ENCODE data around the gene BACH2.
A peak's percentile ranks its signal among the peaks of the same experiment; 100 is the strongest.
"Not testable (repeated sequence)": the region's sequence is repeated elsewhere in the genome, so short reads cannot be mapped to it uniquely, and the experiment has no call there.

The BACH2 gene

GRCh38 chr6:89972025-89972381 lies 324.6 kb downstream of the BACH2 start:
- DNase-seq (ENCODE audit: low read depth in 2 of 2): no peak

GRCh38 chr6:89971338-89972024 lies 325.2 kb downstream of the BACH2 start:
- DNase-seq (ENCODE audit: low read depth in 2 of 2): not testable (repeated sequence)

- no peak for DNase-seq (ENCODE audit: low read depth in 2 of 2)
These were observed 325.9 kb downstream of the BACH2 start for GRCh38 chr6:89970609-89971337.

GRCh38 chr6:89970072-89970471 lies 326.6 kb downstream of the BACH2 start:
- no peak for DNase-seq (ENCODE audit: low read depth in 2 of 2)

- DNase-seq (ENCODE audit: low read depth in 2 of 2): no peak
These were observed 329.7 kb downstream of the BACH2 start for GRCh38 chr6:89966913-89967312.

GRCh38 chr6:89966228-89966544 lies 330.5 kb downstream of the BACH2 start:
- DNase-seq (ENCODE audit: low read depth in 2 of 2): no peak

GRCh38 chr6:89965441-89966227 lies 331.0 kb downstream of the BACH2 start:
- DNase-seq (ENCODE audit: low read depth in 2 of 2): no peak

GRCh38 chr6:89963391-89963790 lies 333.3 kb downstream of the BACH2 start:
- DNase-seq (ENCODE audit: low read depth in 2 of 2): no peak

- no peak for DNase-seq (ENCODE audit: low read depth in 2 of 2)
These were observed 335.2 kb downstream of the BACH2 start for GRCh38 chr6:89961481-89961880.

- no peak for DNase-seq (ENCODE audit: low read depth in 2 of 2)
These were observed 336.8 kb downstream of the BACH2 start for GRCh38 chr6:89959883-89960282.

- peak; percentile 24 to 57 for DNase-seq (ENCODE audit: low read depth in 2 of 2)
These were observed 340.5 kb downstream of the BACH2 start for GRCh38 chr6:89956182-89956581.

- DNase-seq (ENCODE audit: low read depth in 2 of 2): no peak
These were observed 341.3 kb downstream of the BACH2 start for GRCh38 chr6:89955364-89955763.

- no peak for DNase-seq (ENCODE audit: low read depth in 2 of 2)
These were observed 341.9 kb downstream of the BACH2 start for GRCh38 chr6:89954721-89955148.

- peak; percentile 37 to 41 for DNase-seq (ENCODE audit: low read depth in 2 of 2)
These were observed 344.0 kb downstream of the BACH2 start for GRCh38 chr6:89952686-89953085.

GRCh38 chr6:89952105-89952671 lies 344.5 kb downstream of the BACH2 start:
- no peak for DNase-seq (ENCODE audit: low read depth in 2 of 2)

- no peak for DNase-seq (ENCODE audit: low read depth in 2 of 2)
These were observed 345.0 kb downstream of the BACH2 start for GRCh38 chr6:89951574-89952104.

GRCh38 chr6:89950879-89951391 lies 345.7 kb downstream of the BACH2 start:
- DNase-seq (ENCODE audit: low read depth in 2 of 2): no peak

GRCh38 chr6:89950446-89950845 lies 346.2 kb downstream of the BACH2 start:
- DNase-seq (ENCODE audit: low read depth in 2 of 2): no peak

GRCh38 chr6:89948876-89949275 lies 347.8 kb downstream of the BACH2 start:
- no peak for DNase-seq (ENCODE audit: low read depth in 2 of 2)

GRCh38 chr6:89944826-89945407 lies 351.7 kb downstream of the BACH2 start:
- DNase-seq (ENCODE audit: low read depth in 2 of 2): no peak

GRCh38 chr6:89944181-89944755 lies 352.4 kb downstream of the BACH2 start:
- no peak for DNase-seq (ENCODE audit: low read depth in 2 of 2)
